Endothelial cell of umbilical vein (primary cell): ENCODE measurements around the gene BAG3. TPM values are rescaled to one million over a fixed set of nuclear protein-coding genes. Genes with fewer than 3 reads are reported as not detected.
A peak's percentile ranks its signal among the peaks of the same experiment; 100 is the strongest.

Experiments
- BruUV-seq: library from RNA; stranded (reverse); fragments of 400-500 nt; replicated peaks from 2 replicates; lab custom pipeline; 2021; lab: Mats Ljungman, UMichigan
- CTCF ChIA-PET: fragments of 300-600, 350-600 bp; sonication (Branson Sonifier 250); formaldehyde crosslinking; loops from one replicate; lab custom pipeline; 2021; ENCODE audit warnings: antibody characterized with exemption, inconsistent platforms; lab: Charles Lee
- POLR2A ChIA-PET: fragments of 300-600, 350-600 bp; sonication (Branson Sonifier 250); formaldehyde crosslinking; loops from one replicate; lab custom pipeline; 2021; ENCODE audit warnings: antibody characterized with exemption, inconsistent platforms; lab: Charles Lee
- DNase-seq: peaks from one replicate; pipeline ENCODE4 v3.0.0-alpha.2; 2011; ENCODE audit warnings: low read depth, low spot score
- FAIRE-seq: peaks from 2 replicates; lab custom pipeline; 2011; peaks lifted over from hg19 to GRCh38; lab: Jason Lieb, UNC
- H2AFZ ChIP-seq: 2 replicates; pipeline ENCODE4 v1.6.0; 2012; ENCODE audit warnings: low read depth, low read length, control low read depth, inconsistent platforms
- H3K27ac ChIP-seq: 2 replicates; pipeline ENCODE4 v1.5.1; 2011; ENCODE audit warnings: low read depth, mild to moderate bottlenecking, control low read depth, low read length, moderate library complexity; ENCODE audit not compliant: insufficient read depth
- H3K27me3 ChIP-seq, 2 experiments: 2 replicates each; pipeline versions ENCODE4 v1.6.0 to v1.6.1; 2011; ENCODE audit warnings: low read length in 2 of 2, mixed read lengths in 1 of 2; ENCODE audit not compliant: control insufficient read depth in 2 of 2, insufficient read depth in 2 of 2
- H3K36me3 ChIP-seq, 2 experiments: 2 replicates in 1 of 2; 3 replicates in 1 of 2; pipeline ENCODE4 v1.5.1; 2011; ENCODE audit warnings: low read length in 2 of 2, mild to moderate bottlenecking in 1 of 2, moderate library complexity in 1 of 2; ENCODE audit not compliant: control insufficient read depth in 2 of 2, insufficient read depth in 2 of 2; ENCODE audit errors: extremely low read depth in 1 of 2
- H3K4me1 ChIP-seq: 3 replicates; pipeline ENCODE4 v1.5.1; 2011; ENCODE audit warnings: mild to moderate bottlenecking, low read length; ENCODE audit not compliant: control insufficient read depth, insufficient read depth; ENCODE audit errors: extremely low read depth
- H3K4me2 ChIP-seq: 2 replicates; pipeline ENCODE4 v1.6.1; 2011; ENCODE audit warnings: low read length, control low read depth, mixed read lengths; ENCODE audit not compliant: insufficient read depth
- H3K4me3 ChIP-seq, 3 experiments: fragments of 200-600 bp in 1 of 3; sonication (generic), shearing (Covaris generic) in 1 of 3; replicated peaks in 1 of 3; 2 replicates each; pipeline ENCODE4 v1.5.1; 2011 to 2016; ENCODE audit warnings: control low read depth in 3 of 3, low read length in 3 of 3, mild to moderate bottlenecking in 2 of 3, inconsistent platforms in 1 of 3, low read depth in 1 of 3, moderate library complexity in 1 of 3; ENCODE audit not compliant: insufficient read depth in 1 of 3
- H3K79me2 ChIP-seq: 2 replicates; pipeline ENCODE4 v1.6.0; 2012; ENCODE audit warnings: low read length, inconsistent platforms; ENCODE audit not compliant: control insufficient read depth, insufficient read depth
- H3K9ac ChIP-seq: replicated peaks from 2 replicates; pipeline ENCODE3; 2011; ENCODE audit warnings: low read length, control low read depth; ENCODE audit not compliant: insufficient read depth; ENCODE audit errors: extremely low read depth
- H3K9me1 ChIP-seq: replicated peaks from 3 replicates; pipeline ENCODE4 v1.6.0; 2011; ENCODE audit warnings: mild to moderate bottlenecking, low read length; ENCODE audit not compliant: control insufficient read depth, insufficient read depth; ENCODE audit errors: extremely low read depth
- H3K9me3 ChIP-seq: replicated peaks from 2 replicates; pipeline ENCODE4 v1.5.1; 2012; ENCODE audit warnings: low read length, inconsistent platforms; ENCODE audit not compliant: control insufficient read depth, insufficient read depth
- H4K20me1 ChIP-seq: replicated peaks from 2 replicates; pipeline ENCODE3; 2011; ENCODE audit warnings: mild to moderate bottlenecking, low read length; ENCODE audit not compliant: control insufficient read depth, insufficient read depth; ENCODE audit errors: extremely low read depth
- CTCF ChIP-seq, 2 donors: IDR thresholded peaks; 1 replicate in 1 of 2; 2 replicates in 1 of 2; pipeline ENCODE4 v1.5.1; 2011; ENCODE audit warnings: low read length in 2 of 2, mild to moderate bottlenecking in 2 of 2, moderate library complexity in 2 of 2, control low read depth in 1 of 2, inconsistent platforms in 1 of 2, low read depth in 1 of 2; ENCODE audit not compliant: insufficient read depth in 1 of 2; ENCODE audit errors: extremely low read depth in 1 of 2
- EZH2 ChIP-seq: IDR thresholded peaks from 2 replicates; pipeline ENCODE4 v1.6.1; 2012; ENCODE audit warnings: borderline replicate concordance, low read depth, mild to moderate bottlenecking, moderate library complexity, low read length, inconsistent platforms; ENCODE audit not compliant: severe bottlenecking
- FOS ChIP-seq: IDR thresholded peaks from 2 replicates; pipeline ENCODE4 v1.6.1; 2011; ENCODE audit warnings: mild to moderate bottlenecking, low read length, moderate library complexity, borderline replicate concordance; ENCODE audit not compliant: insufficient read depth
- GATA2 ChIP-seq: IDR thresholded peaks from 2 replicates; pipeline ENCODE4 v1.7.0; 2011; ENCODE audit warnings: low read depth, mild to moderate bottlenecking, moderate library complexity, mixed read lengths, low read length; ENCODE audit not compliant: insufficient read length, insufficient read depth
- JUN ChIP-seq: IDR thresholded peaks from 2 replicates; pipeline ENCODE4 v1.6.1; 2011; ENCODE audit warnings: borderline replicate concordance, low read depth; ENCODE audit not compliant: insufficient read length, insufficient read depth
- MAX ChIP-seq: IDR thresholded peaks from 2 replicates; pipeline ENCODE4 v1.6.1; 2011; ENCODE audit not compliant: insufficient read depth, insufficient read length
- MYC ChIP-seq: IDR thresholded peaks from one replicate; pipeline ENCODE4 v1.6.1; 2011; ENCODE audit warnings: mild to moderate bottlenecking, low read depth, low read length
- POLR2A ChIP-seq: IDR thresholded peaks from 2 replicates; pipeline ENCODE4 v1.6.1; 2012; ENCODE audit warnings: low read depth, mild to moderate bottlenecking, control low read depth, low read length
- POLR2AphosphoS5 ChIP-seq: IDR thresholded peaks from 2 replicates; pipeline ENCODE4 v1.6.1; 2012; ENCODE audit warnings: low read depth, mild to moderate bottlenecking, control low read depth, low read length, moderate library complexity; ENCODE audit not compliant: insufficient read depth
- dilution Hi-C: fragments of 300-500 bp; cut with MboI; formaldehyde crosslinking; loops from one replicate; pipeline ENCODE4 v1.15.0; 2019; ENCODE audit warnings: low sequenced_read_pairs; ENCODE audit not compliant: extremely low pct_ligation_motif_present
- intact Hi-C: fragments of 100-400 bp; cut with micrococcal nuclease; formaldehyde crosslinking; loops from one replicate; pipeline ENCODE4 v1.10.0; 2022
- polyA plus RNA-seq, 4 experiments: library from polyadenylated mRNA; depleted of rRNA in 3 of 4; stranded (reverse) in 3 of 4; unstranded in 1 of 4; fragments of >200 nt; gene quantifications; 2 replicates each; pipeline versions ENCODE4 v1.2.1 to v1.2.3, GENCODE V29; 2011 to 2012; ENCODE audit warnings: missing spikeins in 1 of 4
- total RNA-seq: library from RNA; stranded (reverse); gene quantifications from 2 replicates; pipeline ENCODE4 v1.2.3, GENCODE V29; 2021

BAG3 gene
- total and polyA plus RNA-seq, 2 donors (not counting 3 experiments of a cell fraction or from before 2014, with no cell fraction given): 25.2 to 66.7 TPM

- Histone ChIP-seq H3K9ac (no peak overlapping the region), H3K4me1 (peaks cover 14% of the 10 kb centered on the region), H4K20me1 (no peaks in the 10 kb centered on the region), H3K9me3 (no peaks in the 10 kb centered on the region), H3K4me2 (no peak overlapping the region), H3K36me3 (peaks cover 0 to 2% of the 10 kb centered on the region in 2 experiments), H2AFZ (no peak overlapping the region), H3K27me3 (no peaks in the 10 kb centered on the region), H3K4me3 (no peak overlapping the region), H3K9me1 (no peaks in the 10 kb centered on the region), H3K79me2 (peaks cover 96% of the 10 kb centered on the region), H3K27ac (no peak overlapping the region)
- intact Hi-C loops (no loop called here), dilution Hi-C loops (no loop called here)
- BruUV-seq: no TSS peak
- FAIRE-seq (peak; percentile 52), DNase-seq (no peak)
- POLR2A ChIA-PET: interaction anchor here (0.9 to 1.1 kb wide), 2 partner anchors 9 to 13 kb away, joined by 3 to 4 read pairs; partner anchors contain the start of gene BAG3
- CTCF ChIA-PET: interaction anchor here (0.5 to 1.3 kb wide), 5 partner anchors 21 to 208 kb away, joined by 3 to 4 read pairs (median 3); partner anchors contain the start of genes INPP5F and MCMBP
- TF ChIP-seq JUN (no peak), CTCF (IDR thresholded peaks at IDR 0.05; ENCODE audit: extremely low read depth in 1 of 2, insufficient read depth in 1 of 2, low read depth in 1 of 2, low read length in 2 of 2) (no peak), MYC (no peak), GATA2 (no peak), EZH2 (no peak), POLR2A (no peak), MAX (no peak), POLR2AphosphoS5 (no peak), FOS (no peak)
Measured at GRCh38 chr10:119663866-119664698, 12.9 kb downstream of the BAG3 start.
